GM20431 (cell line): ENCODE results near the gene GABRQ.
"Not testable (repeated sequence)": the region's sequence is repeated elsewhere in the genome, so short reads cannot be mapped to it uniquely, and the experiment has no call there.

Experiments used
- in situ Hi-C: fragments of 300-500 bp; cut with MseI, MboI; formaldehyde crosslinking; loops from one replicate; pipeline ENCODE4 v1.15.0; 2020; ENCODE audit warnings: low sequenced_read_pairs; ENCODE audit not compliant: unreplicated experiment

Gene GABRQ

DNA sequence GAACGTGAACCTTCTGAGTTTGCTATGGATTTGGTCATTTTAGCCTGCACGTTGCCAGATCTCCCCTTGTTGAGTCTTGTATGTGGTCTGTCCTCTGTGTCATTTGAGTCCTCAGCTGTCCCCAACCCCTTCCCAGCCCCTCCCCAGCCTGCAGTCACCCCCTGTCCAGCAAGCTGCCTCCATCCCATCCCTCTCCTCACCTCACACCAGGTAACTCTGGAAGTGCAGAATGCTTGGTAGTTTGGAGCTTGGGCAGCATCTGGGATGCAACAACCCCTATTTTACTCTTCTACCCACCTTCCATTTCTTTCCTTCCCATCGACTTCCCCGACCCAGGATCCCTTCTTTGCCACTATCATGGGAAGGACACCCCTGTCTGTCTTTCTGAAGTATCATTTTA is 18.4 kb downstream of the GABRQ start:
- in situ Hi-C loops: no loop called here

DNA sequence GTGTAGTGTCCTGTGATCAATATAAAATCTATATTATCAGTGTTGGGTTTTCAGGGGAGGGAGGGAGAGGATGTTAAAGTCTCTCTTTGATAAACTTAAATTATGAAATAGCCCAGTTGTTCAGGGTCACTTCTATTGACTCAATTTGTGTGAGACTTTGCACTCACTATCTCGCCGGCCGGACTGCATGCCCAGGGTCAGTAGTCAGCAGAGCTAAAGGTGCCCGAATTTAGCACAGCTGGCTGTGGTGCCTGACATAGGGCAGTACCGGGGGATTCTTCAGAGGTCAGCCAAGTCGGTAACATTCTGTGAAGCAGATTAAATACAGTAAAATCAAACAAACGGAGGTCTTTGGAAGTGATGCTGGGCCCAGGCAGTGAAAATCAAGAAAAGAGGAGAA is 19.2 kb downstream of the GABRQ start:
- in situ Hi-C loops: no loop called here

DNA sequence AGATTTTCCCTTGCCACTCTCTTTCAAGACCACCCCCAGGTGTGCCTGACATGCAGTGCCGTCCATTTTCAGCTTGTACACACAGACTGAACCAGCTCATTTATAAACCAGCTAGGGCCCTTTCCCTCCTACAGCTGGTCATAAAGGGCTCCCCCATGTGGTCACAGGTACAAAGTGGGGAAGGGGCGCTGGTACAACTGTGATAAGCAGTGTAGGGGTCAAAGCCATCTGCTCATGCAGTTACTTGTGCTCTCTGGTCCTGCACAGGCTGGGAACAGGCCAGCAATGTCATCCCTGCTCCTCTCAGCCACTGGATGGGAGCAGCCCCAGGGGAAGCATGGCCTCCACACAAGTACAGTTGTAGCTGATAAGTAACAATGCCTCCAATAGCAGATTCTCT is 20.6 kb downstream of the GABRQ start:
- in situ Hi-C loops: no loop called here

DNA sequence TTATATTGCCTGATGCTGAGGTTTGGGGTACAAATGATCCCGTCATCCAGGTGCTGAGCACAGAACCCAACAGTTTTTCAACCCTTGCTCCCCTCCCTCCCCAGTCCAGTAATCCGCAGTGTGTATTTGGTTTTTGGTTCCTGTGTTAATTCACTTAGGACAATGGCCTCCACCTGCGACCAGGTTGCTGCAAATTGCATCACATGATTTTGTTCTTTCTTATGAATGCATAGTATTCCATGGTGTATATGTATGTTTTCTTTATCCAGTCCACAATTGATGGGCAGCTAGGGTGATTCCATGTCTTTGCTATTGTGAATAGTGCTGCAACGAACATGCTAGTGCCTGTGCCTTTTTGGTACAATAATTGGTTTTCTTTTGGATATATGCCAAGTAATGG is 25.4 kb downstream of the GABRQ start:
- in situ Hi-C loops: no loop called here

DNA sequence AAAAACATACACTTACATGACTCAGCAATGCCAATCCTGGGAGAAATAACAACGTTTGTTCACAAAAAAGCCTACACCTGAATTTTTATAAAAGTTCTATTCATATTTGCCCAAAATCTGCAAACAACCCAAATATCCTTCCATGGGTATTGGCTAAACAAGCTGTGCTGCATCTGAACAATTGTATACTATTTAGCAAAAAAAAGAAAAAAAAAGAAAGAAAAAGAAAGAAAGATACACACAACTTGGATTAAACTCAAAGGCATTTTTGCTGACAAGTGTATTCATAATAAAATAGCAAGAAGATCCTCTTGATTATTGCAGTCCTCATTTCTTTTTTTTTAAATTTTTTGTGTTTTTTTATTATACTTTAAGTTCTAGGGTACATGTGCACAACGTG is 36.4 kb downstream of the GABRQ start:
- in situ Hi-C loops: no loop called here

DNA sequence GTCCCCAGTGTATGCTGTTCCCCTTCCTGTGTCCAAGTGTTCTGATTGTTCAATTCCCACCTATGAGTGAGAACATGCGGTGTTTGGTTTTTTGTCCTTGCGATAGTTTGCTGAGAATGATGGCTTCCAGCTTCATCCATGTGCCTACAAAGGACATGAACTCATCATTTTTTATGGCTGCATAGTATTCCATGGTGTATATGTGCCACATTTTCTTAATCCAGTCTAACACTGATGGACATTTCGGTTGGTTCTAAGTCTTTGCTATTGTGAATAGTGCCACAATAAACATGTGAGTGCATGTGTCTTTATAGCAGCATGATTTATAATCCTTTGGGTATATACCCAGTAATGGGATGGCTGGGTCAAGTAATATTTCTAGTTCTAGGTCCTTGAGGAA is 37.0 kb downstream of the GABRQ start:
- in situ Hi-C loops: not testable (repeated sequence)

- in situ Hi-C loops: not testable (repeated sequence)
These were observed 43.3 kb downstream of the GABRQ start for GRCh38 chrX:152681012-152681411.

- in situ Hi-C loops: not testable (repeated sequence)
These were observed 60.5 kb downstream of the GABRQ start, which contains the start of gene MAGEA3 for GRCh38 chrX:152697952-152698931. Gene MAGEA3 (plus strand): TSS chrX:152698794. CDS start chrX:152700833, 2,039 bp downstream.

DNA sequence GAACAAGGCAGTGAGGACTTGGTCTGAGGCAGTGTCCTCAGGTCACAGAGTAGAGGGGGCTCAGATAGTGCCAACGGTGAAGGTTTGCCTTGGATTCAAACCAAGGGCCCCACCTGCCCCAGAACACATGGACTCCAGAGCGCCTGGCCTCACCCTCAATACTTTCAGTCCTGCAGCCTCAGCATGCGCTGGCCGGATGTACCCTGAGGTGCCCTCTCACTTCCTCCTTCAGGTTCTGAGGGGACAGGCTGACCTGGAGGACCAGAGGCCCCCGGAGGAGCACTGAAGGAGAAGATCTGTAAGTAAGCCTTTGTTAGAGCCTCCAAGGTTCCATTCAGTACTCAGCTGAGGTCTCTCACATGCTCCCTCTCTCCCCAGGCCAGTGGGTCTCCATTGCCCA is 62.7 kb downstream of the GABRQ start:
- in situ Hi-C loops: not testable (repeated sequence)

DNA sequence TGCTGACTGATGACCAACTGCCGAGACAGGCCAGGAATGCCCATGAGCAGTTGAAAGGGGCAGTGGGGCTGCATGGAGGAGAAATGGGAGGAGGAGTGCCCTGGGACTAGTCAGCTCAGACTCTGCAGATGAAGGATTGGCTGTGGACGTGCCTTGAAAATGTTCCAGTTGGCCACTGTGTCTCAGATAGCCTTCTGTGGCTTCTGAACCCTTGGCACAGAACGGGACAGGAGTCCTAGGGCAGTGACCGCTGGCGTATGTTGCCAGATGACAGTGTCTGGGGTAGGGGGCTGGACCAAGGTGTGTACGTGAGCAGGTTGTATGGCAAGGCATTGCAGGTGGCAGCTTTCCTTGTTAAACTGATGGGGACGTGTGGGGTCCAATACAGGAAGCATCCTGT is 68.8 kb downstream of the GABRQ start:
- in situ Hi-C loops: not testable (repeated sequence)
